ENCODE results near the gene PLCH1. TPM values are rescaled to one million over a fixed set of nuclear protein-coding genes. Genes with fewer than 3 reads are reported as not detected.

Gene PLCH1
- total RNA-seq, 1 experiment from 2014 or later, result 0.12 TPM

DNA sequence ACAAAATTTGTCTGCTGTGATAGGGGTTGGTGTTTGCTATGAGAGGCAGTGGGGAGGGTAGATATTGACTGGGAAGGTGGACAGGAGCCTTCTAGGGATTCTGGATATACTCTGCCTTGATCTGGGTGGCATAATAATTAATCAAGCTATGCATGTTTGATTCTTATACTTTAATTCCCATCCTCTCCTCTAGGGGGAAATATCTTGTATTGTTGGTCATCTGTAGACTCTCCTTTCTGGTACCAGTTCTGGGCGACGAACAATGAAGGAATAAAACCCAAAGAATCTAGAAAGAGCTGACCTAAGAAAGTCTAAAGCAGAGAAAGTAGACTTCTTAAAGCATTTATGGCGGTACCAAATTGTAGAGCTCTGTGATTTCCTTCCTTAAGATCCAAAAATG, 253.2 kb downstream of the PLCH1 start:
- no peaks in the 10 kb centered on the region for H3K36me3 Mint-ChIP-seq (ENCODE audit: insufficient read depth, unreplicated experiment)
- H3K27me3 Mint-ChIP-seq (ENCODE audit: insufficient read depth, unreplicated experiment), result no peaks in the 10 kb centered on the region
- no peak for DNase-seq (ENCODE audit: unreplicated experiment)
- no peak overlapping the region for H3K4me3 Mint-ChIP-seq (ENCODE audit: unreplicated experiment)
- TF ChIP-seq, protein P1, sequence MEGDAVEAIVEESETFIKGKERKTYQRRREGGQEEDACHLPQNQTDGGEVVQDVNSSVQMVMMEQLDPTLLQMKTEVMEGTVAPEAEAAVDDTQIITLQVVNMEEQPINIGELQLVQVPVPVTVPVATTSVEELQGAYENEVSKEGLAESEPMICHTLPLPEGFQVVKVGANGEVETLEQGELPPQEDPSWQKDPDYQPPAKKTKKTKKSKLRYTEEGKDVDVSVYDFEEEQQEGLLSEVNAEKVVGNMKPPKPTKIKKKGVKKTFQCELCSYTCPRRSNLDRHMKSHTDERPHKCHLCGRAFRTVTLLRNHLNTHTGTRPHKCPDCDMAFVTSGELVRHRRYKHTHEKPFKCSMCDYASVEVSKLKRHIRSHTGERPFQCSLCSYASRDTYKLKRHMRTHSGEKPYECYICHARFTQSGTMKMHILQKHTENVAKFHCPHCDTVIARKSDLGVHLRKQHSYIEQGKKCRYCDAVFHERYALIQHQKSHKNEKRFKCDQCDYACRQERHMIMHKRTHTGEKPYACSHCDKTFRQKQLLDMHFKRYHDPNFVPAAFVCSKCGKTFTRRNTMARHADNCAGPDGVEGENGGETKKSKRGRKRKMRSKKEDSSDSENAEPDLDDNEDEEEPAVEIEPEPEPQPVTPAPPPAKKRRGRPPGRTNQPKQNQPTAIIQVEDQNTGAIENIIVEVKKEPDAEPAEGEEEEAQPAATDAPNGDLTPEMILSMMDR (IDR thresholded peaks at IDR 0.05; ENCODE audit: unreplicated experiment), result no peak
- intact Hi-C loops (cut with micrococcal nuclease), result no loop called here
- no TSS peak for BruUV-seq (replicated peaks)
- POLR2A ChIA-PET, result interaction anchor here (0.6 kb wide), 1 partner anchor 112 kb away, joined by 3 read pairs; no protein-coding TSS in a partner anchor
- CTCF ChIA-PET, result interaction anchor here (1.0 to 1.1 kb wide), 2 partner anchors 22 to 210 kb away, joined by 3 to 4 read pairs; no protein-coding TSS in a partner anchor
- no peak overlapping the region for H3K27ac Mint-ChIP-seq (ENCODE audit: low read depth, unreplicated experiment)
- no peaks in the 10 kb centered on the region for H3K4me1 Mint-ChIP-seq (ENCODE audit: insufficient read depth, unreplicated experiment)
- no peaks in the 10 kb centered on the region for H3K9me3 Mint-ChIP-seq (ENCODE audit: unreplicated experiment)

DNA sequence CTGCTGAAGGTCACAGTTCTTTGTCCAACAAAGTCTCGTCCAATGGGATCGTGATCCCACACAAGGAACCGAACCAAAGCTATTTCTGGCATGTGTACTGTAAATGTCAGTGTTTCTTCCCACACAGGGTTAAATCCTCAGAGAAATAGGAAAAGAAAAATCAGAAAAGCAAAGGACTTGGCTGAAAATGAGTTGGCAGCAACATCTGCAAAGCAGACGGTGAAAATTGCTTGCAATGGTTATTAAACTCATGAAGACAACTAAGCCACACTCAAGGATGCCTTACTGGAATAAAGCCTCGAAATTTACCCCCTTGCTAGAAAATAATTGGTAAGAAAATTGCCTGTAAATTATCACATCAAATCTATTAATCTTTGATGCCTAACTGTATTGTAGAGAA, 256.2 kb downstream of the PLCH1 start:
- Mint-ChIP-seq H3K27ac (ENCODE audit: low read depth, unreplicated experiment) (no peak overlapping the region), H3K36me3 (ENCODE audit: insufficient read depth, unreplicated experiment) (no peaks in the 10 kb centered on the region), H3K27me3 (ENCODE audit: insufficient read depth, unreplicated experiment) (no peaks in the 10 kb centered on the region), H3K9me3 (ENCODE audit: unreplicated experiment) (no peaks in the 10 kb centered on the region), H3K4me1 (ENCODE audit: insufficient read depth, unreplicated experiment) (no peaks in the 10 kb centered on the region), H3K4me3 (ENCODE audit: unreplicated experiment) (no peak overlapping the region)
- DNase-seq (ENCODE audit: unreplicated experiment), result no peak
- intact Hi-C loops (cut with micrococcal nuclease), result no loop called here
- TF ChIP-seq, protein P1 (IDR thresholded peaks at IDR 0.05; ENCODE audit: unreplicated experiment), result no peak
- POLR2A ChIA-PET, result no interaction called here
- BruUV-seq (replicated peaks), result no TSS peak
- CTCF ChIA-PET, result interaction anchor here (0.6 kb wide), 1 partner anchor 77 kb away, joined by 3 read pairs; no protein-coding TSS in a partner anchor

DNA sequence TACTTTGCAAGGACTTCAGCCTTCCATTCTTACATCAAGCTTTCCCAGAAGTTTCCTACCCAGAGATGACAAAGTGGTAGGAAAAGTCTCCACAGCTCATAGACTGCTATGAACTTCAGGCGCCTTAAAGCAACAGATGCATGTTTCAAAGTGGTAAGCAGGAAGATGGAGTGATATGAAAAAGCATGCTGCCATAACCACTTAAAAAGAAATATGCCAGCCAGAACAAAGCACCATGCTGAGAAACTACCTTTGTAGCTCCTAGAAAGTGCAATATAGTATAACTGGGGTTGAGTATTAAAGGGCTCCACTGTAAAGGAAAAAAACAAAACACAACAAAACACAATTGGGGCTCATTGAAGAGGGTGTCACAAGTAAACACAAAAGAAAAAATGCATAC, 259.0 kb downstream of the PLCH1 start:
- Mint-ChIP-seq H3K27ac (ENCODE audit: low read depth, unreplicated experiment) (no peak overlapping the region), H3K36me3 (ENCODE audit: insufficient read depth, unreplicated experiment) (no peaks in the 10 kb centered on the region), H3K27me3 (ENCODE audit: insufficient read depth, unreplicated experiment) (no peaks in the 10 kb centered on the region), H3K4me3 (ENCODE audit: unreplicated experiment) (no peak overlapping the region), H3K9me3 (ENCODE audit: unreplicated experiment) (no peaks in the 10 kb centered on the region), H3K4me1 (ENCODE audit: insufficient read depth, unreplicated experiment) (no peaks in the 10 kb centered on the region)
- BruUV-seq (replicated peaks), result no TSS peak
- no peak for DNase-seq (ENCODE audit: unreplicated experiment)
- POLR2A ChIA-PET, result no interaction called here
- CTCF ChIA-PET, result interaction anchor here (0.8 kb wide), 1 partner anchor 16 kb away, joined by 4 read pairs; no protein-coding TSS in a partner anchor
- TF ChIP-seq, protein P1 (IDR thresholded peaks at IDR 0.05; ENCODE audit: unreplicated experiment), result no peak
- intact Hi-C loops (cut with micrococcal nuclease), result no loop called here

DNA sequence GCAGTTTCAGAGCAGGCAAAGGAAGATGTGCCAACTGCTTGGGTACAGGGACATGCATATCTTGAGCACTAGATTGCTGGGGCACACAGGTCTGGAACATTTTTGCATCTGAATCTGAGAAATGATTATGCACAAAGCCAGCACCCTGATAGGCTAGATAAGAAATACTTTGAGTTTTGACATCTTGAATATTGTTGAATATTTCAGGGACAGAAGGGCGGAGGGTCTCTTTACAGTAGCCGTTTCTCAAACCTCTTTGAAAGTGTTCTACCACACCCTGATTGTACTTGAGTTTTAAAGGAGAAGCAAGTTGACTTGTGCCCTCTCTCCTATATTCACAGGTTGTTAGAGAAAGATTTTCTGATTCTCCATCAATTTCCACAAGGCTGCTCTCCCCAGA, 263.3 kb downstream of the PLCH1 start:
- no peaks in the 10 kb centered on the region for H3K9me3 Mint-ChIP-seq (ENCODE audit: unreplicated experiment)
- H3K4me3 Mint-ChIP-seq (ENCODE audit: unreplicated experiment), result no peak overlapping the region
- intact Hi-C loops (cut with micrococcal nuclease), result no loop called here
- H3K27me3 Mint-ChIP-seq (ENCODE audit: insufficient read depth, unreplicated experiment), result no peaks in the 10 kb centered on the region
- ChIA-PET CTCF (interaction anchor here (0.6 kb wide), 1 partner anchor 243 kb away, joined by 5 read pairs; no protein-coding TSS in a partner anchor), POLR2A (no interaction called here)
- H3K4me1 Mint-ChIP-seq (ENCODE audit: insufficient read depth, unreplicated experiment), result no peaks in the 10 kb centered on the region
- H3K27ac Mint-ChIP-seq (ENCODE audit: low read depth, unreplicated experiment), result no peak overlapping the region
- no TSS peak for BruUV-seq (replicated peaks)
- H3K36me3 Mint-ChIP-seq (ENCODE audit: insufficient read depth, unreplicated experiment), result no peaks in the 10 kb centered on the region
- TF ChIP-seq, protein P1 (IDR thresholded peaks at IDR 0.05; ENCODE audit: unreplicated experiment), result no peak
- DNase-seq (ENCODE audit: unreplicated experiment), result no peak
